ENCODE data around the gene EXOC3L2. TPM values are rescaled to one million over a fixed set of nuclear protein-coding genes. Genes with fewer than 3 reads are reported as not detected.

EXOC3L2 gene
- total RNA-seq, 1 experiment from 2014 or later = 0.61 TPM

- no CpG with 5 or more reads among the region's 10 CpGs for WGBS (ENCODE audit: extremely low coverage, insufficient read length, low lambda C conversion rate)
- H3K36me3 Mint-ChIP-seq (ENCODE audit: insufficient read depth in 1 of 3, low read depth in 3 of 3) = peaks cover 17 to 59% (median 57%) of the 10 kb centered on the region in 3 experiments
- no peak overlapping the region; a peak in 1 of 7 replicates for H3K27ac Mint-ChIP-seq
Measured at GRCh38 chr19:45278087-45278486, 32.9 kb upstream of the EXOC3L2 start.

More at GRCh38 chr19:45278087-45278486, 32.9 kb upstream of the EXOC3L2 start:
- H3K79me2 ChIP-seq (ENCODE audit: insufficient read depth, low read length) = no peaks in the 10 kb centered on the region
- H4K8ac ChIP-seq (replicated peaks; ENCODE audit: insufficient read length, low read depth, low read length) = no peak overlapping the region
- no peak overlapping the region for H4K91ac ChIP-seq (ENCODE audit: insufficient read length, low read depth, low read length)
- no peaks in the 10 kb centered on the region for H3K27me3 Mint-ChIP-seq (ENCODE audit: low read depth)
- no peak overlapping the region for H4K5ac ChIP-seq (ENCODE audit: insufficient read length, low read depth, low read length)
- H3K4me2 ChIP-seq (ENCODE audit: insufficient read depth, insufficient read length, low read length) = no peak overlapping the region
- H3K56ac ChIP-seq (ENCODE audit: insufficient read length, low read depth, low read length) = no peak overlapping the region
- H3K27me3 ChIP-seq (ENCODE audit: insufficient read depth, low read length) = no peaks in the 10 kb centered on the region
- H3T11ph ChIP-seq (ENCODE audit: low read length) = no peak overlapping the region
- no peak for TF ChIP-seq CTCF (conservative IDR thresholded peaks at IDR 0.05)
- H3K4me1 ChIP-seq (ENCODE audit: insufficient read depth, low read length) = no peaks in the 10 kb centered on the region
- no peaks in the 10 kb centered on the region for H3K9me3 Mint-ChIP-seq
- H3K9me3 ChIP-seq (ENCODE audit: control insufficient read depth, low read depth, low read length) = no peaks in the 10 kb centered on the region
- H3K4me1 Mint-ChIP-seq = peaks cover 0 to 5% of the 10 kb centered on the region in 2 experiments; a peak in 2 of 4 replicates
- H2AK5ac ChIP-seq (ENCODE audit: insufficient read length, low read length) = no peak overlapping the region
- no peak overlapping the region for H3K9ac ChIP-seq (ENCODE audit: extremely low read depth, insufficient read length, low read length)
- H2BK15ac ChIP-seq (ENCODE audit: low read depth, low read length) = no peak overlapping the region
- no peaks in the 10 kb centered on the region for H4K20me1 ChIP-seq (ENCODE audit: control insufficient read depth, insufficient read depth, insufficient read length)
- H2BK12ac ChIP-seq (ENCODE audit: insufficient read length, low read depth, low read length) = no peak overlapping the region
- no peak for DNase-seq
- no peak overlapping the region for H3K4ac ChIP-seq (ENCODE audit: low read depth, low read length)
- H3K23me2 ChIP-seq (ENCODE audit: insufficient read length, low read depth, low read length, poor library complexity, severe bottlenecking) = no peaks in the 10 kb centered on the region
- H3K18ac ChIP-seq (ENCODE audit: insufficient read length, low read depth, low read length) = no peak overlapping the region
- no peak overlapping the region for H2AFZ ChIP-seq (ENCODE audit: low read length)
- H3K14ac ChIP-seq (ENCODE audit: insufficient read depth, low read length) = no peak overlapping the region
- no peak overlapping the region for H2BK20ac ChIP-seq (ENCODE audit: low read depth, low read length, poor library complexity, severe bottlenecking)
- H2BK120ac ChIP-seq (ENCODE audit: low read depth, low read length, poor library complexity, severe bottlenecking) = no peak overlapping the region
- no peak overlapping the region for H3K23ac ChIP-seq (ENCODE audit: insufficient read length, low read depth, low read length)
- H3K79me1 ChIP-seq (ENCODE audit: insufficient read depth, low read depth, low read length, poor library complexity, severe bottlenecking) = no peaks in the 10 kb centered on the region
- no peak overlapping the region for H2BK5ac ChIP-seq (ENCODE audit: insufficient read length, low read length)
- H3K27ac ChIP-seq (ENCODE audit: insufficient read length, low read depth, low read length) = no peak overlapping the region
- H3K4me3 Mint-ChIP-seq = no peak overlapping the region

Measured in H9 (cell line).